Ureter (tissue), 1 donor: ENCODE data around the gene C1R. TPM values are rescaled to one million over a fixed set of nuclear protein-coding genes. Genes with fewer than 3 reads are reported as not detected.

Experiments
- DNase-seq: peaks from one replicate; pipeline ENCODE4 v3.0.0-alpha.2; 2020; ENCODE audit warnings: low spot score
- total RNA-seq: library from RNA; stranded (reverse); gene quantifications from one replicate; pipeline ENCODE4 v1.2.4, GENCODE V29; 2023
- donor health status: DM: yes; HTN: yes; CAD: no.

The C1R gene
- 455 TPM for total RNA-seq

DNA sequence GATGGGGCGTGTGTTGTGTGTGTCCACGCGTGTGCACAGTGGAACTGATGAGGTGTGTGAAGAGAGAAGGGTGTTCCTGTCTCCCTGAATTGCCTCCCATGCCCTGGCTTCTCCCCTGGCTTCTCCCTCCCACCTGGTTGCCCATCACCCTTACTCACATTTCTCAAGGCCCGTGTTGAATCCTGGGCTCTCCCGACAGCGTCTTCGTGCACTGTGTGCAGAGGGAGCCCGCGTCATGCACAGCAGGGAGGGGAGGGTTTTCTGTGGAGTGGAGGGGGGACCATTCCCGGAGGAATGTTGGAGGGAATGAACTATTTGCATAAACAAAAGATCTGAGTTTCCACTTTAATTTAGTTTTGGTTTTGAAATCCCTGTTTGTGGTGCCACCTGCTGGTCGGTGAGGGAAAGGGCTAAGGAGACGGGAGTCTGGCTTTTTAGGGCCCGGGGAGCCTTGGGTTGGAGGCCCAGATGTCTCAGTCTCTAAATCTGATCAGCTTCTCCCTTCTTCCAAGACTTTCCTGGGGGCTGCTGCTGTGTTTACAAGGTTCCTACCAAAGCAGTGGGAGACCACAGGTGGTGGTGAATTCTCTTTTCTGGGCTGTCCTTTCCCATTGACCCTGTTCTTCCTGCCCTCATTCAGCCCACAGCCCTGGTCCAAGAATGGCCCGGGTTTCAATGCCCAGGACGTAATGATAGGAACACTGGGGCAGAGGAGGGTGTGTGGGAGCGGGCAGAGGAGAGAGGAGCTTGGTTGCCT lies at the start of gene C1R:
Gene C1R, minus strand, starts transcription at position 217 of the 757 bp plus-strand sequence. Its CDS starts 57 bp downstream, at position 160.
- peak; percentile 82 for DNase-seq

DNA sequence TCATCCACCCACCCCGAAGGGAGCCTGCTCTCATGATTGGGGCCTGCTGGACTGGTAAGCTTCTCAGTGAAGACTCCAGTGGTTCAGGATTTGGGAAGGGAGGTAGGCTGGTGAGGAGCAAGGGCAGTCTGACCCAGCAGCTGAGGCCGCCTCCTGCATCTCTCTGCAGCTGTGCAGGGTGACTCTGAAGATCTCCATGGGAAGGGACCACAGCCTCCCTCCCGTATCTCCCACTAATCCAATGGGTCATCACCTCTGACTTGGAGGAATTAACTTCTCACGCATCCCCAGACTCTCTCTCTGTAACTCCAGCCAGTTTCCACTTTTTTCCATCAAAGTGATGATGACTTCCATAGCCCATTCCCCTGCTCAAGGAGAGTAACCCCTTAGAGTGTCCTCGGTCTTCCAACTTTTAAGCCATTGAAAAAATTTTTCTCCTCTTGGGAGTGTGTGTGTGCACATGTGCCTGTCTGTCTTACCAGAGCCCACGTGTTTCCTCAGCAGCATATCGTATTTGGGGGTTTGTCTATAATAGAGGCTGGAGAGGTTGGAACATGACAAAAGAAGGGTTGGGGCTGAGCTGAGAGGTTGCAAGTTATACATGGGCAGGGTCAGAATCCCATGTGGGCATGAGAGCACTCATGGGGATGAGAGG lies 49.2 kb upstream of the C1R start:
- no peak for DNase-seq

DNA sequence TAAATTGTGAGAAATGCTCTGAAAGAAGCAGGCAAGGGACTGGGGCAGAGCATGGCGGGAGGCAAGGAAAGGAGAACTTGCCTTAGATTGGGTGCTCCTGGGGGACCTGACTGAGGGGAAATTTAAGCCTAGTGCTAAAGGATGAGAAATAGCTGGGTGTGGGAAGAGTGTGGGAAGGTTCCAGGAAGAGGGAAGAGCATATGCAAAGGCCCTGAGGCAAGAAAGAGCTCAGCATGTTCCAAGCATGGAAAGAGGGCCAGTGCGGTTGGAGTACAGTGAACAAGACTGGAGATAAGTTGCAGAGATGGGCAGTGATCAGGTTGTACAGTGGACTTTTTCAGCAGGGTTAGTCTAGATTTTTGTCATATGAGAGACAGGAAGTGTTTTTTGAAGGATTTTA lies 47.0 kb upstream of the C1R start:
- DNase-seq, result no peak

DNA sequence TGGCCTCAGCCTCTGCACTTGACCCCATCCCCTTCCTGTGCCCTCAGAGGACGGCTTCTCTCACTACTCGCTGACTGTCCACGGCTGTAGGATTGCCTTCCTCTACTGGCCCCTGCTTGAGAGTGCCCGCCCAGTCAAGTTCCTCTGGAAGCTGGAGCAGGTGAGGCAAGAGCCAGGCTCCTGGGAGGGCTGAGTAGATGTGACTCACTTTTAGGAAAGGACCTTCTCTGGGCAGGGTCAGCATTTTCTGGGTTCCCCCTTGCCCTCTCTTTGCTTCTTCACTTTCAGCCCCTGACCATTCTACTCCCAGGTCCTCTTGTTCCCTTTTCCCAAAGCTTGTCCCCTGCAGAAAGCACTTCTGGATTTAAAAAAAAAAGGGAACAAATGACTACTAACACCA lies 45.7 kb upstream of the C1R start:
- no peak for DNase-seq

DNA sequence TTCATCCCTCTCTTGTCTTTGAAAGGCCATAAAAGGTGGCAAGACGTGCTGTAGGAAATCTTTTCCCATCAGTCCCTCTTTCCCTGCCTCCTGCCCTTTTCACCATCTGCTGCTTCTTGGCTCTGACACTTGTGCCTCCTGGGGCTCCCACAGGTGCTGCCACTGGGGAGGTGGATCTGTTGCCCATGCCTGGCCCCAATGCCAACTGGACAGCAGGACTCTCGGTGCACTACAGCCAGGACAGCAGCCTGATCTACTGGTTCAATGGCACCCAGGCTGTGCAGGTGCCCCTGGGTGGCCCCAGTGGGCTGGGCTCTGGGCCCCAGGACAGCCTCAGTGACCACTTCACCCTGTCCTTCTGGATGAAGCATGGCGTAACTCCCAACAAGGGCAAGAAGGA lies 44.4 kb upstream of the C1R start:
- no peak for DNase-seq

DNA sequence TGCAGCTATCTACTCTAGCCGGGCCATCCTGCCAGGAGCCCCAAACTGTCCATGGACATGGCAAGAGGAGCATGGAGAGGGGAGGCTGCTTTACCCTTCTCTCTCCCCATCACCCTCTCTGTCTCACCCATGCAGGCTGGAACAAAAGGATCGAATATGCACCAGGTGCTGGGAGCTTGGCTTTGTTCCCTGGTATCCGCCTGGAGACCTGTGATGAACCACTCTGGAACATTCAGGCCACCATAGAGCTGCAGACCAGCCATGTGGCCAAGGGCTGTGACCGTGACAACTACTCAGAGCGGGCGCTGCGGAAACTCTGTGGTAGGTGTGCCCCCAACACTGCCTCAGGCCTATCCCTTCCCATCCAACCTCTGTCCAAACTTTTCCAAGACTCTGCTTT lies 43.8 kb upstream of the C1R start:
- DNase-seq, result no peak

DNA sequence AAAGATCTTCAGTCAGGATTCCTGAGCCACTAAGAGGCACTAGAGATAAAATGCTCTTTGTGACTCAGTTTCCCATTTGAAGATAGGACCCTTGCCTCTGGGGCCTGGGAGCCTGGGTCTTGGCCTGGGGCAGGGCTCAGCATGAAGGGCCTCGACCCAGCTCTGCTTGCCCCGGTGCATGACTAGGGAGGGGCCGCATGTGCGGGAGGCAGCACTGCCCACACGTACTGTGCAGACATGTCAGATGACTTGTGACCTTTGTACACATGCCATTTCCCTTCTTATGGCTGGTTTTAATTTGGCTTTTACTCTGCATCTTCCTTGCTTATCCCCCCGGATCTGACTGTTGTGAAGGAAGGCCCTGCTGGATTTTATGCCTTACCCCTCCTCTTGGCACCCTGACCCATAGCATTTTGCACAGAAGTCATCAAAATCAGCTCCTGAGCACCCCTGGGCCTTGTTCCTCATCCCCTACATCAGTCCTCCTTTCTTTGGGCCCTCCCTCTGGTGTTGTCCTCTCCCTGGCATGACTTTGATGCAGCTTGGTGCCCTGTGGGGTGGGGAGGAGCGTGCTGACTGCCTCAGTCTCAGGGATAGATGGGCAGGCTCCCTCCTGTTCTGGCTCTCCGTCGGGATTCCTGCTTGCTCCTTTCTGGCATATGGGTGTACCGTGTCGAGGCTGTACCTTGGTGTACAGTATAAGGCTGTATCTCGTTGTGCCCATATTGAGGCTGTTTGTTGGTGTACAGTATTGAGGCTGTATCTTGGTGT lies 42.3 kb upstream of the C1R start:
- DNase-seq, result no peak

DNA sequence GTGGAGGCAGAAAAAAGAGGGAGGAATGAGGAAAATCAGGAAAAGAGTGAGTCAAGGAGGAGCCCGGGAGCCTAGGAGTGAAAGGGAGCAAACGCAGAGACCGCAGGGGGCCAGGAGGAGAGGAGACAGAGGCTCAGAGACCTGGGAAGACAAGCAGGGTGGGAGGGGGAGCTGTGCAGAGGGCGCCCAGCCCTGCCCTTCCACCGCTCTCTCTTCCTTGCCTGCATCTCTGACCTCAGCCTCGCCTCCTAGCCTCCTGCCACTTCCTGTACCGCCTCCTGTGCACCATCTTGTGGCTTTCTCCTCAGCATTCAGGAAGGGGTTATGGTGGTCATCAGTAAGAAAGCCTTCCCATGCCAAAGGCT lies 39.2 kb upstream of the C1R start:
- no peak for DNase-seq

DNA sequence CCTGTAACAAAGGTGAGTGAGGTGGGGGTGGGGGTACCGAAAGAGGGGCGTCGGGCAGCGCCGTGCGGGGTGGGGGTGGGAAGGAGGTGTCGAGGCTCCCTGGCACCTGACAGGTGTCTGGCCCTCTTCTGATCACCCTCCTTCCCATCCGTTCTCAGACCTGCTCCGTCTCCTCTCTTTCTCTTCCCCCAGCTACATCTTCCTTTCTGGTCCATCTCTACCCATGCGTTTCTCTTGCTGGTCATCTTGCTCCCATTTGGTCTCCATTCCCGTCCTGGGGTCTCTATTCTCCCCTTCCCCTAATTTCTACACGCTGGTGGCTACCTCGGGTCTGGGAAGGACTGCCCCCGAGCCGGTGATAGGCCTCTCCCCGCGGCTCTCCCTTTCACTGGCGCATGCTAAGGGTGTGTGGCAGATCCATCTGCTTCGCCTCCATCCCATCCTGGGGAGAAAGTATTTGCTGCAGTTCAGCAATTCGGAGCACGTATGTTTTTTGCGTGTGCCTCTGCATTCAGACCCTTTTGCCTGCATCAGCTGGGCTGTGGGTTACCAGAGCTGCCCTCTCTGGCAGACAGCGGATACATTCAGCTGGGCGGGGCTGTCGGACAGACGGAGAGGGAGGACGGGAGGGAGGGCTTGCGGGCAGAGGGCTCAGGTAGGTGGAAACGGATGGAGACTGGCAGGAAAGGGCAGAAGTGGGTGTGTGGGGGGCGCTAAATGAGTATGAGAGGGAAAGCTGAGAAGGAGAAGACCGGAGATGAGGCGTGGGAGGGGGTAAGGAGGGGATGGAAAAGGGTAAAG lies 38.7 kb upstream of the C1R start:
- DNase-seq, result peak; percentile 73

DNA sequence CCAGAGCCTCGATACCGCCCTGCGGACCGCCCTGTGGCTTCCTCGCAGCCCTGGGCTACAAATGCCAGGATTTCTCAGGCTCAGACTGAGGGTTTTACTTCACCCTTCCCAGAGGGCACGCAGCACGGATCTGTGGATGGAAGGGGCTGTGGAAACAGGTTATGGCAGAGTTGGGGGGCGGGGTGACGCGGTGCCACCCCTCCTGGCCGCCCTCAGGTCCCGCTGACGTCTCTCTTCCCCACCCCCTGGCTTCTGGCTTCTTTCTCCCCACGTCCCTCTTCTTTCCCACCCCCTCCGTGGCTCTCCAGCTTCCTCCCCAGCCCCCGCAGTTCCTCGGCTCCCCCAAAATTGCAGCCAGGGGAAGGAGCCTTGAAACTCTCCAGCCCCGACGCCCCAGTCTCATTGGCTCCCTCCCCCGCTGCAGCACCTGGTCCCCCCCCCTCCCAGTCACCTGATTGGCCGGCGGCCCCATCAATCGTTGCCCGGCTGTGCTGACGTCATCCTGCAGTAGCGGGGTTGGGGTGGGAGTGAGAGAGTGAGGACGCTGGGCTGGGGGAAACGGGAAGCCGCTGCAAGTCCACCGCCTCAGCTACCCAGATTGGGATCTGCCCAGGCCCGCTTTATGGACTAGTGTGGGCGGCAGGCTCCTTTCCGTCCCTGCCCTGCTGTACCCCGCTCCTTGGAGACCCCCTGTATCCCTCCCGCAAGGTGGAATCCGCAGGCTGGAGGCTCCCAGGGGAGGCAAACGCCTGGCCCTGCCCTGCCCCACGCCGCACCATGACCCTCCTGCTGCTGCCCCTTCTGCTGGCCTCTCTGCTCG lies 37.8 kb upstream of the C1R start, which contains the start of gene CLSTN3:
Gene CLSTN3, plus strand, starts transcription at position 500 of the 820 bp plus-strand sequence. Its CDS starts 278 bp downstream, at position 778.
- peak; percentile 83 for DNase-seq

DNA sequence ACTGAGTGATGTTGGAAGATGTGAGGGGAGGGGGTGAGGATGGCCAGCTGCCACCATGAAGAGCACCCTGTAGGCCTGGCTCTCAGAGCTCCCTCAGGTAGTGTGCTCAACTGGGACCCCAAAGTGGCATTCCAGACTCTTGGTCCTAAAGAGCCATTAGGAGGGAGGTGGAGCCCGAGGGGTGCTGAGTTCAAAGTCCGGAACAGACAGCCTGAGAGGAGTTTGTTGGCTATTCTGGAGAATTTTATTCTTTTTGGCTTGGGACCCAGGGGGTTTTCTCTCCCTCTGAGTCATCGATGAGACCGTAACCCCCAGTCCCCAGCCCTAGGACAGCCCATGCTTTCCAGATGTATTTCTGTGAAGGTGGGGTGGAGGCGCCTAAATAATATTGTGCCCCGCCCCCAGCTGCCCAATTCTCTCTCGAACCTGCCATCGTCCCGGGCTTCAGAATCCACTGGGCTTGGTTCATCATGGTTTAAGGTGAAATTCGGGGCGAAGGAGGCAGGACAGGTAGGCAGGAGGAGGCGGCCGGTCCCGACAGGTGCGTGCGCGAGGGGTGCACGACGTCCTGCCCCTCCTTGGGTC lies 37.1 kb upstream of the C1R start:
- no peak for DNase-seq

DNA sequence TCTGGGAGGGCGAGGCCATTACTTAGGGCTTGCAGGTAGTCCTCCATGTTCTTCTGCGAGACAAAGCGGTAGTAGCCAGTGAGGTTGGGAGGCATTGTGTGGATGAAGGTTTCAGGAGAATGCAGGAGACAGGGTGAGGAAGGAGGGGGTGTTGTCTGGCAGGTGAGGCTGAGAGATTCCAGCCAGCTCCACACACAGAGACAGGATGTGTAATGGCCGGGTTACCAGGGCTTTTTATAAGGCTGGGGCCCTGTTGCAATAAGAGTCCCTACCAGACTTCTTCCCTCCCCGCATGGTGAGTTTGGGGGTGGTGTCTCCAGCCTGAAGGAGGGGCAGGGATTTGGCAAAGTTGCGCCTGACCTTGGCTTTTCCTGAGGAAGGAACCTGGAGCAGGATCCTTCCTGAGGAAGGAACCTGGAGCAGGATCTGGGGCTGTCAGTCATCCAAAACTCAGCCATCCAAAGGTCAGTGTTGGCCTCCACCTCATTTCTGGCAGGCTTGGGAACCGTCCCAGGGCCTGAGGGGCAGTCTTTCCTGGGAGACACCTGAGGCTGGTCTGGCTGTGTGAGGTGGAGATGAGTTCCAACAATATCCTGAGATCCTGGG lies 36.5 kb upstream of the C1R start, which contains the start of gene RBP5:
Gene RBP5, minus strand, starts transcription at position 209 of the 606 bp plus-strand sequence. Its CDS starts 114 bp downstream, at position 95.
- DNase-seq, result no peak

DNA sequence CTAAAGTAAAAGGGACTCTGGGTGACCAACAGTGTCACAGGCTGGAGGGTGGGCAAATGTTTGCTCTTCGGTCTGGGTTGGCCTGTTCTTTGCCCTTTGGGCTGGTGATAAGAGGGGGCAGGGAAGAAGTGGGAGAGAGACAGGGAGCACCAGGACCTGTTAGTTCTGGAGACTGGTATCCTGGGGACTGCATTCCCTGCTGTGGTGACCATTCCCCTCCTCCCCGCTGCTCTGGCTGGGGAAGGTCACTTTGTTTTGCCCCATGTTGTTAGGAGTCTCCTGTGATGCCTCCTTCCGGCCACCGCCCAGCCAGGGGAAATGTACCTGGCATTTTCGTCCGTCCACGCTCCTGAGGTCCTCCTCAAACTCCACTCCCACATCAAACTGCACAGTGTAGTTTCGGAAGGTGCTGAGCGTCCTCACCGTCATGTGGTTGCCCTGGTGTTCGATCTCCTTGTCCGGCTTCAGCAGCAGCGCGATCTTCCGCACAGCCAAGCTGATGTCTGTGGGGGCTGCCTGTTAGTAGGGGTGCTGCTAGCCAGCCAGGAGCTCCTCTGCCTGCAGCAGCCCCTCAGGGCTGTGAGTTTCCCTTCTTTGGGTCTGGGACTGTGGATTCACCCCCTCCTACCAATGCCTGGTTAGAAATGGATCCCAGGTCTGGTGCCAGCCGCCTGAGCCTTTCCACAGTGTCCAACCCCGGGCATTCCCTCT lies 35.8 kb upstream of the C1R start:
- DNase-seq, result no peak

DNA sequence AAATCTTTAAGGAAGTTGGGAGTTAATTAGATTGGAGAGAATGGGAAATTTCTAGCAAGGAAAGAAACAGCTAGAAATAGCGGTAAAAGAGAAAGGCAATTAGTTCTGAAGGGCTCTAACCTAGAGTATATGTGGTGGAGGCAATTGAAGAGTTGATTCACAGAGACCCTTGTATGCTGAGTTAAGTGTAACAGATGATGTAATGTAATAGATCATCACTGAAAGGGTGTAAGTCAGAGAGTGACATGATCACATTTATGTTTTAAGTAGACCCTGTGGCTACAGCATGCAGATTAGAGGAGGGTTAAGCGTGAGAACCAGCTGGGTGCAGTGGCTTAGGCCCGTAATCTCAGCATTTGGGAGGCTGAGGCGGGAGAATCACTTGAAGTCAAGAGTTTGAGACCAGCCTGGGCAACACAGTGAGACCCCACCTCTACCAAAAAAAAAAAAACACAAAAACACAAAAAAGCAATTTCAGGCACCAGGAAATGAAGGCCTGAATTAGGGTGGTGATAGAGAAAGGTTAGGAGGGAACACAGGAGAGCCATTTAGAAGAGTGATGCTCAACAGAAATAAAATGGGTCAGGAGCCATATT lies 33.5 kb upstream of the C1R start:
- no peak for DNase-seq

DNA sequence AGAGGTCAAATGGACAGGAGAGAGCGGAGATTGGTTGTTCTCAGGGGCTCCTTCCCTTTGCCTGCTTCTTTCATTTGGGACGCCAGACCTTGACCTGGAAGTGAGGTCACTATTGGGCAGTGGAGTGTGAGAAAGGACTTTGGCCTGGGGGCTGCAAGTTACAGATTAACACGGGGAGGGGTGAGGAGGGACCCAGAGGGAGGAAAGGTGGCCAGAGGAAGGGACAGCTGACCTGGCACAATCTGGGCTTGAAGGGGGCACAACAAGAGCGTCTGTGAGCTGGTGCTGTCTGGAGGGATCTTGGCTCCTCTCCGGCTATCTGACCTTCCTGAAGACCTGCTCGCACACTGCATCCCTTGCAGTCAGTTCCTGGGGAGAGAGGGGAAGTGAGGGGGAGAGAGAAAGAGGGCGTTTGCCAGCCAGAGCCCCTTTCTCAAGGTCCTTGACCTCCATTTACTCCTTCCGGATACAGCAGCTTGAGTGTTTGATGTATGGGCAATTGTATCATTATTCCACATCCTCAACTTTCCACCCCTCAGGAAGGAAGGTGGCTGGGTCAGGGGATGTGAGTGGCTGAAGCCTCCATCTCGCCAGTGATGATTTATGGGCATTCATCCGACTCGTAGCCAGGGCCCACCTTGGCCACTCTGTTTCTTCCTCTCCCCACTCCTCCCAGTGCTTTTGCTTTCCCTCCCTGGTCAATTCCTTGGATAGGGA lies 31.7 kb upstream of the C1R start:
- no peak for DNase-seq

DNA sequence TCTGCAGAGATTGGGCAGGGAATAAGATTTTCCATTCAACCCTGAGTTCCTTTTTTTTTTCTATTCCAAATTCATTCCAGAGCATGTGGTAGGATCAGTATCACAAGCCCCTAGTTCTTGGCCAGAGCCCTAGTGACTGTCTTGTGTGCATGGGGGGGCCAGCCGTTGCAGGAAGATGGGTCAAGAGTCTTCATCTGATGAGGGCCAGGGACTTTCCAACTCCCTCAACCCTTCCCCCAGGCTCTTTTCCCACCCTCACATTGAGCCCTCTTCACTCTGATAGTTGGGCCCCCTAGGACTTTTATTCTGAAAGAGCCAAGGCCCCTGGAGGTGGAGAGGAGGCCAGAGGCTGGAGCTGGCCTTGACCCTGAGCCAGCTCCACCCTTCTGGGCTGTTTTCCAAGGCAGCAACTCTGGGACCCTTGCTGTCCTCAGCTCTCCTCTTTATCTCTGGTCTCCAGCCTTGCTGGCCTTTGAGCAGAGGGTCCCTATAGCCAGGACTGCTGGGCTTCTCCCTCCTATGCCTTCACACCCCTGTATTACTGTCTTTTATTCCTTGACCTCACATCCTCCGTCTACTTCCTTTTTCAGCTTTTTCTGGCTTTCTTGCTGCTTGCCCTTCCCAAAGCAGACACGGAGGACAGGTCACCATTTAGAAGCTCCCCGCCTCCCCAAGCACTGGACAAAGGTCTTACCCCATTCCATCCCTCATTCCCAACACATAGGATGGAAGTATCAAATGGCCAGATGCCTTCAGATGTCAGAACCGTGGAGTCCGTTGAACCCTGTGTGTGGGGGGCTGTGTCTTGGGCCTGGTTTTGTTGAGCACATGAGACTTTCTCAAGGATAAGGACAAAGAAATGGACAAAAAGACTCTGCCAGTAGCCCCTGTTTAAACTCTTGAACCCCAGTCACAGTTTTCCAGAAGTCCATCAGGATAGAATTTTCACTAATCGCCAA lies 30.8 kb upstream of the C1R start:
- DNase-seq, result no peak

DNA sequence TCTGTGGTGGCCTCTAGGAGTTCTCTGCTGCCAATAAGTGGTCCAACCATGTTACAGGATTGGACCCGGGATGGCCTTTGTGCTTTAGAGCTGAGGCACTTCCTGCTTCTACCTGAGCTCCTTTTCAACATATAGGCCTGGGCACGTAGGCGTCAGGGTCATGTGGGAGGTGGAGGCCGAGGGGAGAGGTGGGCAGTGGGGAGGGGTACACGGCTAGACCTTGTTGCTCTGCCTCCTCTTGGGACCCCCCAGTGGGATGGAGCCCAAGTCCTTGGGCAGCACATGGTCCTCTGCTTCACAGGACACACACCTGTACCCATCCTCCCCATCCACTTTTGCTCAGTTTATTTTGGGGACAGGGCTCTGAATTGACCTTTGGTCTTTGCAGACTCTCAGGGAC lies 29.1 kb upstream of the C1R start:
- no peak for DNase-seq
